Hepatocyte (in vitro differentiated cells): ENCODE data around the gene SLMAP.

Source experiments
- CTCF ChIP-seq: fragments of 200-600 bp; sonication (generic); IDR thresholded peaks from 2 replicates; pipeline ENCODE4 v1.5.1; 2016; ENCODE audit warnings: antibody characterized with exemption, mild to moderate bottlenecking; ENCODE audit not compliant: poor library complexity
- EZH2phosphoT487 ChIP-seq: fragments of 200-600 bp; sonication (generic); IDR thresholded peaks from one replicate; pipeline ENCODE4 v1.6.1; 2018; ENCODE audit warnings: antibody characterized with exemption, mild to moderate bottlenecking, low read depth, moderate library complexity; ENCODE audit not compliant: unreplicated experiment, severe bottlenecking

DNA sequence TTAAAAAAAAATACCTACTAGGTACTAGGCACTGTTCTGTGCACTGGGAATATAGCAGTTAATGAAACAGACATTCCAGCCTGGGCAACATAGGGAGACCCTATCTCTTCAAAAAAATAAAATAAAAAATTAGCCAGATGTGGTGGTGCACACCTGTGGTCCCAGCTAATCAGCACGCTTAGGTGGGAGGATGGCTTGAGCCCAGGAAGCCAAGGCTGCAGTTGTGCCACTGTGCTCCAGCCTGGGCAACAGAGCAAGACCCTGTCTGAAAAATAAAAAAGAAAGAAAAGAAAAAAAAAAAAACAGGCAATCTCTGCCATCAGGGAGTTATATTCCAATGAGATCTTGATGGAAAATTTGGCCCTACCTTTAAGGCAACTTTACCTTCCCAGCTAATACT lies 137.0 kb downstream of the SLMAP start:
- TF ChIP-seq CTCF (no peak), EZH2phosphoT487 (no peak)
